ENCODE measurements around the gene DLG2.

Gene DLG2

DNA sequence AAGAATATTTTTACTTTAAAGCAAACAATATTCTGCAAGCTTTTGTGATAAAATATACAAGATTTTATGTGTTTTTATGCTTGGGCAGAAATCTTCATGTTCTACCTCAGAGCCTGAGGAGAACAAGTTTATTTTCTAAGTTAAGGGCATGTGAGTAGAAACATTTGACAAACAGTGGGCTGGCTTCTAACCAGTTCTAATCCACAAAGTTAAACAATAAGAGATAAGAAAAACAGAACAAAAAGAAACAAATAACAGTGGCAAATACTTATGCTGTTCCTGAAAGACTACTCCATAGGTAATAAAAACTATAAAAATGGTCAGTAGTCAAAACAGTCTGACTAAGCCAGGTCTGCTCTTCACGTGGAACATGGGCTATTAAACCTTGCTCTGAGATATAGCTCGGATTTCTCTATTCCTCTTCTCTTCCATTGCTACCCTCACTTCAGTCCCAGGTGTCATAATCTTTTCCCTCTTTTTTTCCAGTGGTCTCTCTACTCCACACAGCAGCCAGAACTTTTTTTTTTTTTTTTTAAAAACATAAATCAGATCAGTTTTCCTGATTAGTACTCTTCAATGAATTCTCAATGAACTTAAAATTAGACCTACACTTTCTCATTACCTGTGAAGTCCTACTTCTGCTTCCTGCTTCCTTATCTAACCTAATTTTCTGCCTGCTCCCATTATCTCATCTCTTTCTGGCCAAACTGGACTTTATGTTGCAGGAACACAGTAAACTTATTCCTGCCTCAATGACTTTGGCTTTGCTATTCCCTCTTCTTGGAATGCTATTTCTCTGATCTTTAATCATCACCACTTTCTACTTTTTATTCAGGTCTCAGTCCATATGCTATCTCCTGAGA is 1669.9 kb downstream of the DLG2 start:
- Histone ChIP-seq H3K4me3 (ENCODE audit: low read depth, low read length) (no peak overlapping the region), H3K27ac (no peak overlapping the region), H3K27me3 (ENCODE audit: insufficient read depth, low read depth, severe bottlenecking) (no peaks in the 10 kb centered on the region), H3K36me3 (no peaks in the 10 kb centered on the region), H3K9me3 (ENCODE audit: severe bottlenecking) (no peaks in the 10 kb centered on the region)
- no peak for DNase-seq
- TF ChIP-seq, protein P1, sequence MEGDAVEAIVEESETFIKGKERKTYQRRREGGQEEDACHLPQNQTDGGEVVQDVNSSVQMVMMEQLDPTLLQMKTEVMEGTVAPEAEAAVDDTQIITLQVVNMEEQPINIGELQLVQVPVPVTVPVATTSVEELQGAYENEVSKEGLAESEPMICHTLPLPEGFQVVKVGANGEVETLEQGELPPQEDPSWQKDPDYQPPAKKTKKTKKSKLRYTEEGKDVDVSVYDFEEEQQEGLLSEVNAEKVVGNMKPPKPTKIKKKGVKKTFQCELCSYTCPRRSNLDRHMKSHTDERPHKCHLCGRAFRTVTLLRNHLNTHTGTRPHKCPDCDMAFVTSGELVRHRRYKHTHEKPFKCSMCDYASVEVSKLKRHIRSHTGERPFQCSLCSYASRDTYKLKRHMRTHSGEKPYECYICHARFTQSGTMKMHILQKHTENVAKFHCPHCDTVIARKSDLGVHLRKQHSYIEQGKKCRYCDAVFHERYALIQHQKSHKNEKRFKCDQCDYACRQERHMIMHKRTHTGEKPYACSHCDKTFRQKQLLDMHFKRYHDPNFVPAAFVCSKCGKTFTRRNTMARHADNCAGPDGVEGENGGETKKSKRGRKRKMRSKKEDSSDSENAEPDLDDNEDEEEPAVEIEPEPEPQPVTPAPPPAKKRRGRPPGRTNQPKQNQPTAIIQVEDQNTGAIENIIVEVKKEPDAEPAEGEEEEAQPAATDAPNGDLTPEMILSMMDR (IDR thresholded peaks at IDR 0.05; ENCODE audit: low read depth, low read length) = no peak

DNA sequence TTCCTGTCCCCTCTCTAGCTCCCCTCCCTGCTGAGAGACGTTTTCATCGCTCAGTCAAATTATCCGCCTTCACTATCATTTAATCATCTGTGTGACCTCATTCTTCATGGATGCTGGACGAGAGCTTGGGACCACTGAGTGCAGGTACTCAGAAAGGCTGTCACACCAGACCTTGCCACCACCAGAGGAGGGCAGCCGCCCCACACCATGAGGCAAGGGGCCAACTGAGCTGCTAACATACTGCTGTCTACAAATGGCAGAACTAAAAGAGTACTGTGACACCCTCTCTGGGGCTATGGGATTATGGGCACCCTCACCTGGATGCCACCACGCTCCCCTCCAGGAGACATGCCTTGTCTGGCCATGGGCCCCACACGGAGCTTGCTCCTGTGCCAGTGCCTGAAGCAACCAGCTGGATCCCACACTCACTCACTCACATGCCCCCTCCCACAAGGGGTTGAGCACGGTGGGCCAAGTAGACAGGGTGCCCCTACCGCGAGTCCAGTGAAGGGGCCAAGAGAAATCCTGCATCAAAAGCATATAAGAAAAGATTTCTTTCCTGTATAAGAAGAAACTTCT is 1670.9 kb downstream of the DLG2 start:
- H3K27me3 ChIP-seq (ENCODE audit: insufficient read depth, low read depth, severe bottlenecking) = no peaks in the 10 kb centered on the region
- H3K9me3 ChIP-seq (ENCODE audit: severe bottlenecking) = no peaks in the 10 kb centered on the region
- H3K4me3 ChIP-seq (ENCODE audit: low read depth, low read length) = no peak overlapping the region
- no peak overlapping the region for H3K27ac ChIP-seq
- H3K36me3 ChIP-seq = no peaks in the 10 kb centered on the region
- TF ChIP-seq, protein P1 (IDR thresholded peaks at IDR 0.05; ENCODE audit: low read depth, low read length) = no peak
- DNase-seq = no peak

DNA sequence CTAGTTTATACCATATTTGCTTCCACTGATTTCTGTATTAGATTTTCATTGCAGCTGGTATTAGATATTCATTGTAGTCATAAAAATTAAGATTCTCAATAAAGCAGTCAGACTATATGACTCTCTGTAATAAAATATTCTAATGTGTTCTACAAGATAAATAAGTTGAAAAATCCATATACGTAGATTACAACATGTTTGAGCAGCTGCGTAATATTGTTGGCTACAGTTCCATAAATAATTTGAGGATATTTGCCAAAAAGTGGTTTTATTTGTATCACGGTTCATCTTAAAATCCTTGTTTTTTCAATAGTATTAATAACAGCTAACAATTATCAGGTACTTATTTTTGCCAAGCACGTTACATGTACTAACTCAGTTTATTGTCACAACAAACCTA is 1672.4 kb downstream of the DLG2 start:
- no peaks in the 10 kb centered on the region for H3K9me3 ChIP-seq (ENCODE audit: severe bottlenecking)
- H3K4me3 ChIP-seq (ENCODE audit: low read depth, low read length) = no peak overlapping the region
- H3K27me3 ChIP-seq (ENCODE audit: insufficient read depth, low read depth, severe bottlenecking) = no peaks in the 10 kb centered on the region
- no peaks in the 10 kb centered on the region for H3K36me3 ChIP-seq
- DNase-seq = no peak
- TF ChIP-seq, protein P1 (IDR thresholded peaks at IDR 0.05; ENCODE audit: low read depth, low read length) = no peak
- H3K27ac ChIP-seq = no peak overlapping the region

DNA sequence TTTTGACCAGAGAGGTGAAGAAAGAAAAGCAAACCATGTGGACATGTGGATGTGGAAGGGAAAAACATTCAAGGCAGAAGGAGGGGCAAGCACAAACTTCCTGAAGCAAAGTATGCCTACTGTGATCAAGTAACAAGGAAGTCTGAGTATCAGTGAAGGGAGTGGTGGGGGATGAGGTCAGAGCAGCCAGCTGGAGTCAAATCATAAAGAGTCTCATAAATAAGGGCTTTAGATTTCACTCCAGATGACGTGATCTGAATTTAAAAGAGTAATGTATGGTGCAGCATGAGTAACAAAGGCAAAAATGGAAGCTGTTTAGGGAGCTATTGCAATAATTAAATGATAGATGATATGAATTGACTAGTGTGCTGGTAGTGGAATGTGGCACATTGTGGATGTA is 1675.6 kb downstream of the DLG2 start:
- Histone ChIP-seq H3K36me3 (no peaks in the 10 kb centered on the region), H3K27me3 (ENCODE audit: insufficient read depth, low read depth, severe bottlenecking) (no peaks in the 10 kb centered on the region), H3K9me3 (ENCODE audit: severe bottlenecking) (no peaks in the 10 kb centered on the region), H3K27ac (no peak overlapping the region), H3K4me3 (ENCODE audit: low read depth, low read length) (no peak overlapping the region)
- TF ChIP-seq, protein P1 (IDR thresholded peaks at IDR 0.05; ENCODE audit: low read depth, low read length) = no peak
- DNase-seq = no peak

DNA sequence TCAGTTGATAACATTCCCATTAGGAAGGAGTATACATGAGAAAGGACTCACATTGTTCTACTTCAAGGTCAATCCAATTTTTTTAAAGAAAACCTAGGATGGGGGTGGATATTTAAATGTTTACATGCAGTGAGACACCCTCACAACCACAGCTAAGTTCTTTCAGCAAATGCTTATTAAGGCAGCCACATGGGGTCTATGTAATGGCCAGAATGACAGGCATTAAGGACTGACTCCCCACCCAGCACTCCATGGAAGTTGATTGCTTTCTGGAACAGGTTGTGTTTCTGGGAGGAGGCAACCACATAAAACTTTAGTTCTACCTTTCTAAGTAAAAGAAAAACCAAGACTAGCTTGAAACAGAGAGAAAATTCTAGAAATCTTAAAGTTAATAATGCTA is 1678.9 kb downstream of the DLG2 start:
- Histone ChIP-seq H3K27ac (no peak overlapping the region), H3K4me3 (ENCODE audit: low read depth, low read length) (no peak overlapping the region), H3K9me3 (ENCODE audit: severe bottlenecking) (no peaks in the 10 kb centered on the region), H3K36me3 (no peaks in the 10 kb centered on the region), H3K27me3 (ENCODE audit: insufficient read depth, low read depth, severe bottlenecking) (no peaks in the 10 kb centered on the region)
- DNase-seq = no peak
- TF ChIP-seq, protein P1 (IDR thresholded peaks at IDR 0.05; ENCODE audit: low read depth, low read length) = no peak

Data from WERI-Rb-1 (cell line).